Ovary (tissue), 3 donors: ENCODE results near the gene GABRB2.

ENCODE experiments used
- POLR2A ChIP-seq: fragments of 450-650 bp; IDR thresholded peaks from one replicate; pipeline ENCODE4 v1.6.1; 2017; ENCODE audit warnings: antibody characterized with exemption, mild to moderate bottlenecking, moderate library complexity
- TF ChIP-seq, protein P1 (sequence below), 3 donors: fragments of 450-650 bp in 2 of 3; fragments of 200-600 bp in 1 of 3; IDR thresholded peaks; one replicate each; pipeline versions ENCODE4 v1.5.1 to v1.8.0; 2016 to 2022; ENCODE audit warnings: antibody characterized with exemption in 3 of 3, mild to moderate bottlenecking in 1 of 3
- donor health status: DM: no; HTN: no; CAD: no.

- TF ChIP-seq, protein P1, sequence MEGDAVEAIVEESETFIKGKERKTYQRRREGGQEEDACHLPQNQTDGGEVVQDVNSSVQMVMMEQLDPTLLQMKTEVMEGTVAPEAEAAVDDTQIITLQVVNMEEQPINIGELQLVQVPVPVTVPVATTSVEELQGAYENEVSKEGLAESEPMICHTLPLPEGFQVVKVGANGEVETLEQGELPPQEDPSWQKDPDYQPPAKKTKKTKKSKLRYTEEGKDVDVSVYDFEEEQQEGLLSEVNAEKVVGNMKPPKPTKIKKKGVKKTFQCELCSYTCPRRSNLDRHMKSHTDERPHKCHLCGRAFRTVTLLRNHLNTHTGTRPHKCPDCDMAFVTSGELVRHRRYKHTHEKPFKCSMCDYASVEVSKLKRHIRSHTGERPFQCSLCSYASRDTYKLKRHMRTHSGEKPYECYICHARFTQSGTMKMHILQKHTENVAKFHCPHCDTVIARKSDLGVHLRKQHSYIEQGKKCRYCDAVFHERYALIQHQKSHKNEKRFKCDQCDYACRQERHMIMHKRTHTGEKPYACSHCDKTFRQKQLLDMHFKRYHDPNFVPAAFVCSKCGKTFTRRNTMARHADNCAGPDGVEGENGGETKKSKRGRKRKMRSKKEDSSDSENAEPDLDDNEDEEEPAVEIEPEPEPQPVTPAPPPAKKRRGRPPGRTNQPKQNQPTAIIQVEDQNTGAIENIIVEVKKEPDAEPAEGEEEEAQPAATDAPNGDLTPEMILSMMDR (IDR thresholded peaks at IDR 0.05), result no peak
- no peak for TF ChIP-seq POLR2A
Observed at GRCh38 chr5:161547406-161547737, 847 bp upstream of the GABRB2 start.
